OCI-LY3 (cell line): ENCODE measurements around the gene PEDS1.

Source experiments
- H2AFZ ChIP-seq: fragments of 200-600, 300-600 bp; shearing (Covaris generic); 2 replicates; pipeline ENCODE4 v1.6.0; 2014; ENCODE audit warnings: antibody characterized with exemption, low read depth, low read length
- H3K27ac ChIP-seq: fragments of 200-600, 300-600 bp; sonication (generic); 2 replicates; pipeline ENCODE4 v1.5.1; 2014; ENCODE audit warnings: mild to moderate bottlenecking, low read length, moderate library complexity, mixed read lengths
- H3K27me3 ChIP-seq: fragments of 200-600, 300-600 bp; sonication (generic); 2 replicates; pipeline ENCODE4 v1.6.1; 2014; ENCODE audit warnings: low read depth, low read length, mixed read lengths
- H3K36me3 ChIP-seq: fragments of 200-600, 300-600 bp; sonication (generic); replicated peaks from 2 replicates; pipeline ENCODE3; 2014; ENCODE audit warnings: low read depth, low read length, mixed read lengths
- H3K4me1 ChIP-seq: fragments of 300-600, 200-600 bp; sonication (generic); 2 replicates; pipeline ENCODE4 v1.6.1; 2014; ENCODE audit warnings: low read length, mixed read lengths
- H3K4me2 ChIP-seq: fragments of 200-600, 300-600 bp; sonication (generic); 2 replicates; pipeline ENCODE4 v1.6.1; 2014; ENCODE audit warnings: low read length, mixed read lengths
- H3K4me3 ChIP-seq: fragments of 300-600, 200-600 bp; sonication (generic); 2 replicates; pipeline ENCODE4 v1.5.1; 2014; ENCODE audit warnings: antibody characterized with exemption, mild to moderate bottlenecking, low read length, moderate library complexity
- H3K79me2 ChIP-seq: fragments of 300-600, 200-600 bp; shearing (Covaris generic); 2 replicates; pipeline ENCODE4 v1.6.1; 2014; ENCODE audit warnings: mild to moderate bottlenecking, low read length, mixed read lengths
- H3K9ac ChIP-seq: fragments of 300-600, 200-600 bp; shearing (Covaris generic); 2 replicates; pipeline ENCODE4 v1.6.0; 2014; ENCODE audit warnings: mild to moderate bottlenecking, low read length, moderate library complexity
- H3K9me3 ChIP-seq: fragments of 200-600, 300-600 bp; shearing (Covaris generic); 2 replicates; pipeline ENCODE4 v1.6.1; 2014; ENCODE audit warnings: low read length, mixed read lengths; ENCODE audit not compliant: insufficient read depth
- H4K20me1 ChIP-seq: fragments of 200-600, 300-600 bp; sonication (generic); 2 replicates; pipeline ENCODE4 v1.6.1; 2016; ENCODE audit warnings: low read length, mixed read lengths; ENCODE audit not compliant: insufficient read depth
- EZH2phosphoT487 ChIP-seq: fragments of 200-600 bp; shearing (Covaris generic); IDR thresholded peaks from 2 replicates; pipeline ENCODE4 v1.6.1; 2018; ENCODE audit warnings: antibody characterized with exemption, mixed run types, low read depth
- TF ChIP-seq, protein P1 (sequence below): fragments of 200-600, 300-600 bp; sonication (generic); IDR thresholded peaks from 2 replicates; pipeline ENCODE4 v1.5.1; 2014; ENCODE audit warnings: antibody characterized with exemption, low read length, low read depth

Gene PEDS1

DNA sequence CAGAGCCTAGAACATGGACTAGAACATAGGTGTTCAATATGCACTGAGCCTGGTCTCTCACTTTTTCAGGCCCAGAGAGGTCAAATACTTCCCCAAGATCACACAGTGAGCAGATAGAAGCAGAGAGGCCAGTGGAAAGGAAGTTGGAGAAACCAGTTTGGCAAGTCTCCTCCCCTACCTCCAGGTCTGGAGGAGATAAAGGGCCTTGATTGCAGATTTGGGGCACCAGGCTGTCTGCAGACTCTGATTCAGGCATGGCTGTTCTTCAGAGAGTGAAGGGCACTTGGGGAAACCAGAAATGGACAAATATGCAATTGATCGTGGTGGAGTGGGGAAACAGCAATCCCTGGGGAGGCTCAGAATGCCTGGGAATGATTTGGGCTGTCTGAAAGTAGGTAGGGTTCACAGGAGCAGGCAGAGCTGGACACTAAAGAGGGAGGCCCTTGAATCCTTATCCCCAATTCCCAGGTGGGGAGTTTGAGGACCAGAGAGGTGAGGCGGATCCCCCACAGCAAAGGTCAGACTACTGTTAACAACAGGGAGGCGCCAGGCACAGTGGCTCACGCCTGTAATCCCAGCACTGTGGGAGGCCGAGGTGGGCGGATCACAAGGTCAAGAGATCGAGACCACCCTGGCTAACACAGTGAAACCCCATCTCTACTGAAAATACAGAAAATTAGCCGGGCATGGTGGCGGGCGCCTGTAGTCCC is 2.3 kb downstream of the PEDS1 start:
- no peak overlapping the region for H3K4me3 ChIP-seq
- no peak overlapping the region for H2AFZ ChIP-seq
- H3K4me2 ChIP-seq = no peak overlapping the region
- no peak overlapping the region for H3K9ac ChIP-seq
- no peaks in the 10 kb centered on the region for H3K9me3 ChIP-seq
- no peak overlapping the region for H3K27ac ChIP-seq
- TF ChIP-seq, protein P1, sequence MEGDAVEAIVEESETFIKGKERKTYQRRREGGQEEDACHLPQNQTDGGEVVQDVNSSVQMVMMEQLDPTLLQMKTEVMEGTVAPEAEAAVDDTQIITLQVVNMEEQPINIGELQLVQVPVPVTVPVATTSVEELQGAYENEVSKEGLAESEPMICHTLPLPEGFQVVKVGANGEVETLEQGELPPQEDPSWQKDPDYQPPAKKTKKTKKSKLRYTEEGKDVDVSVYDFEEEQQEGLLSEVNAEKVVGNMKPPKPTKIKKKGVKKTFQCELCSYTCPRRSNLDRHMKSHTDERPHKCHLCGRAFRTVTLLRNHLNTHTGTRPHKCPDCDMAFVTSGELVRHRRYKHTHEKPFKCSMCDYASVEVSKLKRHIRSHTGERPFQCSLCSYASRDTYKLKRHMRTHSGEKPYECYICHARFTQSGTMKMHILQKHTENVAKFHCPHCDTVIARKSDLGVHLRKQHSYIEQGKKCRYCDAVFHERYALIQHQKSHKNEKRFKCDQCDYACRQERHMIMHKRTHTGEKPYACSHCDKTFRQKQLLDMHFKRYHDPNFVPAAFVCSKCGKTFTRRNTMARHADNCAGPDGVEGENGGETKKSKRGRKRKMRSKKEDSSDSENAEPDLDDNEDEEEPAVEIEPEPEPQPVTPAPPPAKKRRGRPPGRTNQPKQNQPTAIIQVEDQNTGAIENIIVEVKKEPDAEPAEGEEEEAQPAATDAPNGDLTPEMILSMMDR = no peak
- TF ChIP-seq EZH2phosphoT487 = no peak
- H4K20me1 ChIP-seq = 0 out of 2 replicates have a peak, but pooled peaks cover 9% of the 10 kb centered on the region
- no peaks in the 10 kb centered on the region for H3K27me3 ChIP-seq
- peaks cover 18% of the 10 kb centered on the region for H3K4me1 ChIP-seq
- H3K36me3 ChIP-seq = peaks cover 11% of the 10 kb centered on the region
- peaks cover 55% of the 10 kb centered on the region for H3K79me2 ChIP-seq

DNA sequence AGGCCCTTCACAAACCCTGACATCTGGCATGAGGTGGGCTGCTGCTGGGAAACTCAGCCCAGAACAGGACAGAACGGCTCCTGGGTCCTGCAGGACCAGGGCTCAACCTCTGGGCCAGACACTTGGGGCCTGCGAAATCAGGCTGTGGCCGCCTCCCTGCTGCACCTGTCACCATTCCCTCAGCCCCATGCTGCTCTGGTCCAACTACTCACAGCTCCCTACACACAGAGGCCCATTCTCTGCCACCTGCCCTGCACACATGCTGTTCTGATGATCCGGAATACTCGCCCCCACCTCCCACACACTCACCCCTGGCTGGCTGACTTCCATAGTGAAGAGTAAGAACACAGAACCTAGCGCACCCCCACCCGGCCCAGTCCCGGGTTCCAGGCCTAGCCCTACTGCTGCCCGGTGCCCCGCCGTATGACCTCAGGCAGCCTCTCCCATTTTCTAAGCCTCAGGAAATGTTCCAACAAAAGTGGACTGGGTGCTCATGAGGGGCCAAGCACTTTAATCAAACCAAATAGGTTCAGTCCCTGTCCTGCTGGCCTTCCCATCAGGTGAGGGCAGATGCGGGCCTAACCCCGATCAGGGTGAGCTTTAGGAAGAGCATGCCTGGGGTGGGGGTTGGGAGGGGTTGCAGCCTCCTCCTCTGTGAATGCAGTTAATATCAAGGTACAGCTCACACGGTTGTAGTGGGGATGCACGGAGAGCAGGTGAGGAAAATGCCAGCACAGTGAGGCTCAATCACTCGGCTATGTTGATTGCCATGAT is 3.9 kb downstream of the PEDS1 start:
- peaks cover 61% of the 10 kb centered on the region for H3K79me2 ChIP-seq
- H3K4me3 ChIP-seq = no peak overlapping the region
- H3K27ac ChIP-seq = no peak overlapping the region
- TF ChIP-seq EZH2phosphoT487 = no peak
- TF ChIP-seq, protein P1 = no peak
- no peak overlapping the region for H3K4me2 ChIP-seq
- H3K27me3 ChIP-seq = no peaks in the 10 kb centered on the region
- peaks cover 18% of the 10 kb centered on the region for H3K4me1 ChIP-seq
- 0 out of 2 replicates have a peak, but pooled peaks cover 9% of the 10 kb centered on the region for H4K20me1 ChIP-seq
- H2AFZ ChIP-seq = no peak overlapping the region
- no peak overlapping the region for H3K9ac ChIP-seq
- peaks cover 12% of the 10 kb centered on the region for H3K36me3 ChIP-seq
- H3K9me3 ChIP-seq = no peaks in the 10 kb centered on the region

DNA sequence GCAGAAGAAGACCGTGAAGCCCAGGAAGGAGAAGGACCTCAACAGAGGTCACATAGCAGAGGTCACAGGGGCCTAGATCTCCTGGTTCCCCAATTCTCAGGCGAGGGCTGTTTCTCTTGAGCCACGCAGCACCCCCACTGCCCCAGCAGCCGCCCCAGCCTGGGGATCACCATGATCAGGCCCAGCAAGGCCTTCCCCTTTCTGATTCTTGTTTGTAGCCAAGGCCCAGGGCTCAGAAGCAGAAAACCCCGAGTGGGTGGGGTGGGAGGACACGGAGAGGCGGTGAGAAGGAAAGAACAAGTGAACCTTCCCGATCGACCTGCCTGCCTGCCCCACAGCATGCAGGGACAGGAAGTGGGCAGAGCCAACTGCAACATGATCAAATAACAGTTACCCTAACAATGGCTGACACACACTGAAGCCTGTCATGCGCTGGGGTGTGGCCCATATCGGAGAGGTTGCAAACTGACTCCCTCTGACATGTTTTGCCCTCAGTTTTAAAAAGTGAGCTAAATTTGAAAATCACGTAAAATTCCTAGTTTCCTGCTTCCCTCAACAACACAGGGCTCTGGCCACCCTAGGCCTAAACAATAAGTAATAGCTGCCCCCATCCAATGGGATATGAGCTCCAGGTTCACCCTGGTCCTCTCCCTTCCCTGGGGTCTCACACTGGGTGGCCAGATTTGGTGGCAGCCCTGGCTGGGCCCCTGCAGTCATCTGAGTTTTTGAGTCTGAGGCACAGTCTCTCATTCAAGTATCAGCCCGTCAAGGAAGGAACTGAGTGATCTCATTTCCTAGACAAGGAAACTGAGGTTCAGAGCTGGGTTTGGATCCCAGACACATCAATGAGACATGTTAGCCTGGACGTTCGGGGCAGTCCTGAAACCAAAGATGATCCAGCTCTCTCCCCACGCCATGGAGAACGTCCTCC is 6.5 kb downstream of the PEDS1 start:
- TF ChIP-seq, protein P1 = no peak
- TF ChIP-seq EZH2phosphoT487 = no peak
- Histone ChIP-seq H3K4me3 (no peak overlapping the region), H3K27me3 (no peaks in the 10 kb centered on the region), H3K36me3 (peaks cover 22% of the 10 kb centered on the region), H2AFZ (no peak overlapping the region), H3K79me2 (peaks cover 47% of the 10 kb centered on the region), H3K27ac (no peak overlapping the region), H3K4me2 (no peak overlapping the region), H3K9me3 (no peaks in the 10 kb centered on the region), H4K20me1 (0 out of 2 replicates have a peak, but pooled peaks cover 9% of the 10 kb centered on the region), H3K4me1 (peaks cover 3% of the 10 kb centered on the region), H3K9ac (no peak overlapping the region)
